Stimulated activated CD4-positive, alpha-beta T cell treated with anti-CD3 and anti-CD28 coated beads, TNF-alpha, amount 100 ng/mL, for 48 hours (primary cell): ENCODE results near the gene OSBP.

Source experiments
- DNase-seq, 3 donors: peaks; one replicate each; pipeline ENCODE4 v3.0.0-alpha.2; 2020; ENCODE audit warnings: low read depth in 3 of 3

Gene OSBP

DNA sequence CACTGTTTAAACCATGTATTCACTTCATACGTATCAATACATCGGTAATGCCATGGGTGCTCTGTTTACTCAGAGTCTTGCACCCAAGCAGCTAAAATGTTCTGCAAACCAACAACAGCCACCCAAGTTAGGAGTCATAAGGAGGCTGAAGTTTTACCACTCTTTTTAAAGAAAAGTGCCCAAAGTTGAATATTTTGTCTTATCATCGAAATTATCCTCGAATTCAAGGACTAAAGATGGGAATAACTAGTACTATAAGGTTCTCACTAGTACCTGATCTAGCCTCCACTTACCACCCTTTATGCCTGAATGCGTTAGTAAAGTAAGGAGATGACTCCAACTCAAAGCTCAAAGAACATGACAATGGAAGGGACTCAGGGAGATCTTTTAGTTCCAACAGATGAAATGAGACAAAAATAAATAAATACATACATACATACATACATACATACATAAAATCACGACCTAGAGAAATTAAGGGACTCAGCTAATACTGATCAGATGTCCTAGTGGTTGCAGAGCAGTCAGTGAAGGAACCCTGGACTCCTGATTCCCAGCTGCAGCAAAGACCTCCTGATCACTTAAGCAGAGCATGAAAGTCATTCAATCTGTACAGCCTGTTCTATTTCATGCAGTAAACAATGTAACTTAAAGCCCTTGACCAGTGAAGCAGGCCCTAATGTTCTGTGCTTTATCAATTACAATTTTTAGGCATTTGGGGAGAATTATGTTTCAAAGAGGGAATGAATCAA is 7.7 kb downstream of the OSBP start:
- no peak for DNase-seq

DNA sequence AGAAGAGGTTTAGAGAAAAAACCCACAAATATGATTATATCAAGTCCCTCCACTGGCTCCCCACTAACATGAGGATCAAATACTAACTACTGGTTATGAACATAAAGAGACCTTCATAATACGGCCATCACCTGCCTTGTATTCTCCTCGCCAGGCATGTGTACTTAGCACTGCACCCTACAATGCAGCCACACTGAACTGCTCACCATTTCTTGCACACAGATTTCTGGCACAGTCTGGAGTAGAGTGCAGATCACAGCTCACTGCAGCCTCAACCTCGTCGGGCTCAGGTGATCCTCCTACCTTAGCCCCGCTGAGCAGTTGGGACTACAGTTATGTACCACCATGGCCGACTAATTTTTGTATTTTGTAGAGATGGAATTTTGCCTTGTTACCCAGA is 13.1 kb downstream of the OSBP start:
- no peak for DNase-seq

DNA sequence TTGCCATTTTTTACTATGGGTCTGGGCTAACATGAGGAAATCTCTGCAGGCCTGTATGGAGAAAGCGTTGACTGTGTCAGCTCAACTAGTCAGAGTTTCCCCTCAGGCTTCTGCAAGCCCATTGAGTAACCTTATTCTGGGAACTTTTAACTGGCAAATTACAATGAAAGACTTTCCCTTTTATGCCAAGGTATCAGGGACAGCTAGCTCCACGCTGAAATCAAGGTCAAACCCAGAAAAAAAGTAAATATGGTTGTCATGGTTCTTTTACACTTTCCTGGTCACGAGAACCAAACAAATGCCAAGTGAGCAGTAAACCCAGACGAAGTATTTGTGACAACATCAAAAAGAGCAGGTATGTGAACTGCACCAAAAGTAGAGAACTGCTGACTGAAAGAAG is 13.8 kb downstream of the OSBP start:
- DNase-seq: no peak

DNA sequence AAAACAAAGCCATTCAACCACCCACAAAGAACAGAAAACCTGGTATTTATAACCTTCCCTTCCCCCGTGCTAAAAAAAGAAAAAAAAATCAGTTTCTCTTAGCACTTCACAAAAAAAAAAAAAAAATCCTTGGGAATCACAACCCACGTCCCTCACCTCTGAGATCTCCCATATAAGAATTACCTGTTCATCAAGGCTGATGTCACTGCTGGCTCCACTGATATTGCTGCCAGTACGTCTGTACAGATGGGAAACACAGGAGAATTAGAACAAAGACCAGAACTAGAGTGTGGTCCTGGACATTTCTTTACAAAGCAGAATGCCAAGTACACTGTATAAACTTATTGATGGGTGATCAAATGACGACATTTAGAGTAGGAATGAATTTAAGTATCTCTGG is 14.9 kb downstream of the OSBP start:
- no peak for DNase-seq

DNA sequence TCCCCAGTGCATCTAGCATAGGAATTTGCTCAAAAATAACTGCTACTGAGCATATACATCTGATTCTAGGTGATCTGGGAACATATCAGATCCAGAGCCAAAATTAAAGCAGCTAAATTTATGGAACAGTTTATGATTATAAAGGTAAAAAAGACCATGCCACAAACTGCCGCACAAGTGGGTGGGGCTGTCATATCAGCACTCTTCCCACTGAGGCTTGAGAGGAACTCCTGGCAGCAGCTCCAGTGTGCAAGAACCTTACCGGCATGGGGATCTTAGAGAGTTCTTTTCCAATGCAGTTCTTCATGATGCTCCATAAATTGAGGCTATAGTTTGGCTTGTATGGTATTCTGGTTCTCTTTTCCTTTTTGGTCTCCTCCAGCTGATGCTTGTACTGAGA is 15.3 kb downstream of the OSBP start:
- DNase-seq: no peak

DNA sequence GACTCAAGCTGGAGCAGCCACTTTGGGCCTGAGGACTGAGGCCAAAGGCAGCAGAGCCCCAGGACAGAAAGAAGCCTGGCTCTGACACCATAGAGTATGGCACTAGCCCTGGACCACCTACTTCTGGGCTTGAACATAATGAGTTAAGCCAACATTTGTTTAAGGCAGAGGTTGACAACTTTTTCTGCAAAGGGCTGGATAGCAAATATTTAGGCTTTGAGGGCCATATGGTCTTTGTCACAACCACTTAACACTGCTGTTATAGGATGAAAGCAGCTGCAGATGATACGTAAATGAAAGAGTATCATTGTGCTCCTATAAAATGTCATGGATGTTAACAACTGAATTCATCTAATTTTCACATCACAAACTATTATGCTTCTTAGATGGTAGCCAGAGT is 16.6 kb downstream of the OSBP start:
- no peak for DNase-seq

DNA sequence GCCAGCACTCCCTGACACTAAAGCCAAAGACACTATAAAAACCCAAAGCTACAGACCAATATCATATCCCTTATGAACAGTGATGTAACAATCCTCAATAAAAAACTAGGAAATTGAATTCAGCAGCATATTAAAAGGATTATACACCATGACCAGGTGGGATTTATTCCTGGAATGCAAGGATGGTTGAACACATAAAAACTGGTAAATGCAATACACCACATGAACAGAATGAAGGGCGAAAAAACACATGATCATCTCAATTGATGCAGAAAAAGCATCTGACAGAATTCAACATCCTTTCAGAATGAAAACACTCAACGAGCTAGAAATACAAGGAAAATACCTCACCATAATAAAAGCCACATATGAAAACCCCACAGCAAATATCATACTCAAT is 31.3 kb downstream of the OSBP start:
- DNase-seq: no peak

DNA sequence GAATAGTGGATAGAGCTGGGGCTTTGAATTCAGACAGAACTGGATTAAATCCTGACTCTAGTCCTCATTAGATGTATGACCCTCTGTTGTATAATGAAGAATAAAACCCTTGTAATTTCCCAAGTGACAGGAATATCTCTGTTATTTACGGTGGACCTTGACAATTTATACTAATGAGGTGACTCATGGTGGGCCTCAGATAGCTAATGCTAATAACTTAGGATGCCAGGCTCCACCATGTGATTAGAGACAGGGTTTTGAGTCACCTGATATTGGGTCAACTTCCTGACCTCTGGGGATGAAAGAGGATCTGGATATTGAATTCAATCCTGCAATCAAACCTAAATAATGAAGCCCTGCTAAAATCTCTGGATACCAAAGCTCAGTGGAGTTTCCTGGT is 33.6 kb downstream of the OSBP start:
- DNase-seq: no peak

DNA sequence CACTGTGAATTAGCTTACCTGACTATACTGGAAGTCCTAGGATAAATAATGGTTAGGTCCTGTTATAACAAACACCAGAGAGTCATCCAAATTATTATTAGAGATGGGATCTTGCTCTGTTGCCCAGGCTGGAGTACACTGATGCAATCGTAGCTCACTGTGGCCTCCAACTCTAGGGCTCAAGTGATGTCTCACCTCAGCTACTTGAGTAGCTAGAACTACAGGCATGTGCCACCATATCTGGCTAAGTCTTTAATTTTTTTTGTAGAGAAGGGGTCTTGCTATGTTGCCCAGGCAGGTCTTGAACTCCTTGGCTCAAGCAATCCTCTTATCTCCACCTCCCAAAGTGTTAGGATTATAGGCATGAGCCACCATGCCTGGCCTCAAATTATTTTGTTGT is 37.2 kb downstream of the OSBP start:
- DNase-seq: no peak

DNA sequence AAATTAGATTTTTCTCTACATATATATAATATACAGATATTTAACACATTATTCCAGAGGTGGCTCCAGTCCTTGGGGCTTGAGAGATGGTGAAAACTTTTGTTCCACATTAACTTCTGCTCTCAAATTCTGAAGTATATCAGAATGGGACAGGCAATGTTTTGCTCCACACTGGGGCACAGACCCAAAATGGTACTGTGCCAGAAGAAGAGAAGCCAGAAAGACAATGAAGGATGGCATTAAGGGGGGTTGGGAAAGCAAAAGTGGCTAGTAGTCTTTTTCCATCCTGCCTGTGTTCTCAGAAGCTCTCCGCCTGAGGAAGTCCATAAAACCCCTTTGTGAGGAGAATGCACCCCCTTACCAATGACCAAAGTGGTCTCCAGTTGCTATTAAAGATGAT is 40.1 kb downstream of the OSBP start:
- DNase-seq: no peak

DNA sequence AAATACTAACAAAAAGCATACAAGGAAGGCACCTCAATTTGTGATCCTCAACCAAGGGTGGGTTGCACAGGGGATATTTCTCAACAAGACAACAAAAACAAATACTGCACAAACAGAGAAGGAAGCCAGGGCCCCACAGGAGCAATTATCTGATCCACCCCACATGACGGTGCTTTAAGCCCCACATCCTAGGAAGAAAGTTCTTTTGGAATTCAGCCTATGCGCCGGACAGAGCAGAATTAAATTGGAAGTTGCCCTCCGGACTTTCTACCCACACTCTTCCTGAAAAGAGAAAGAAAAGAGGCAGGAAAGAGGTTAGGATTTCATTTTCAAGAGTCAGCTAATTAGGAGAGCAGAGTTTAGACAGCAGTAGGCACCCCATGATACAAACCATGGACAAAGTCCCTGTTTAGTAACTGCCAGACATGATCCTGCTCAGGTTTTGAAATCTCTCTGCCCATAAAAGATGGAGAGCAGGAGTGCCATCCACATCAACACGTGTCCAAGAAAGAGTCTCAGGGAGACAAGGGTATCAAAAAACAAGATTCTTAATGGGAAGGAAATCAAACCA is 40.6 kb downstream of the OSBP start:
- no peak for DNase-seq

DNA sequence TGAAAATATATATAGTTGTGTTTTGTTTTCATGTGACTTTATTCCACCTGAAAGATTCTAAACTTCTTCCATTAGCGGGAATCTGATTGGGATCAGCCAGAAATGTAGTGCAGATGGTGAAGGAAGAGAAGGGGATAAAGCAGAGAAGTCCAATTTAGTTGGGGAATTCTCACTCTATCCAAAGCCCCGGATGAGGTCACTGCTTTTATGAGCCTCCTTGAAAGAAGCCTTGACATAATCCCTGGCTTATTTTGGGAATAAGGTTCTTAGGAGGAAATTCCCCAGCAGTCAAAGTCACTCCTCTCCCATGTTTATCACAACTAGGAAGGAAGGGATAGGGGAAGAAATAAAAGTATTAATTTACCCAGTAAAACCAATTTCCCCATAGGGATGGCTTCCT is 41.1 kb downstream of the OSBP start:
- DNase-seq: no peak

DNA sequence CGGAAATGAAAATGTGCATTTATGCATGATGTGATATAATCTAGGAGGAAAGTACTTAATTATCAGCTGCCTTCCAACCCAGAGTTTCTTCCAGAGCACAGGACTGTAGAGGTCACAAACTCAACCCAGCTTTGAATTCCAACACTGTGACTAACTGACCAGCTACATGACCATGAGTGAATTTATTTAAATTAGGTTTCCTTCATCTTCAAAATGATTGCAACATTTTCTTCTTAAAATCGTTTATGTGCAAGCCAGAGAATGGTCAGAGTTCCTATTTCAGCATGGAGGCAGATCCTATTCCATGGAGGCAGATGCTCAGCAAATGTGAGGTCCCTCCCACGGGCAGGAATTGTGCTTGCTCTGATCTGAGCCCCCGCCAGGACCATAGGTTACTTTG is 42.4 kb downstream of the OSBP start:
- DNase-seq: no peak

DNA sequence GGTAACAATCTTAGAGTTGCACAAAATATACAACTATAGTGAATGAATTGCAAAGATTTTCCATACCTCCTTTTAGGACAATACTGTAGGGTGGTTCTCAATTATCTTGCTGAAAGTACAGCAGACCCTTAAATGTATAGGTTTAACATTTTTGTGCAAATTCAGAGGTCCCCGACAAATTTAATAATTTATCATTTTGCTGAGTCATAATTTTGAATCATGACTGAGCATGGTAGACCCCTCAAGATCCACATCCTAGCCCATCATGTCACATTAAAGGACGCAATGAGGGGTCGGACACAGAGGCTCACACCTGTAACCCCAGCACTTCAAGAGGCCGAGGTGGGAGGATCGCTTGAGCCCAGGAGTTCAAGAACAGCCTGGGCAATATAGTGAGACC is 43.5 kb downstream of the OSBP start:
- DNase-seq: no peak

DNA sequence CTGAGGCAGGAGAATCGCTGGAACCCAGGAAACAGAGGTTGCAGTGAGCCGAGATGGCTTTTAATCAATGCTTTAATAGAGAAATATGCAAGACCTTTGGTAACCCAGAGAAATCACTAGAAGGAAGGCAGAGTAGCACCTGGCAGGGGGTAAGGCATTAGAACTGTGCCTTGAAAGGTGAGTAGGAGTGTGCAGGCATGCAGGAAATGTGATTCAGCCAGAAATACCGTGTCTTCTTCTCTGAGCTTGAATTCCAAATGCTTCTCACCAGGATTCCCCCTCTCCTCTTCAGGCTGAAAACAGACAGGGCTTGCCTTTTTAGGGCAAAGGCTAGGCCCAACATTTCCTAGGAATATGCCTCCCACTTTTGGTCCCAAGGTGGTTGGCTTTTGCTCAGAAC is 53.3 kb downstream of the OSBP start:
- DNase-seq: no peak

DNA sequence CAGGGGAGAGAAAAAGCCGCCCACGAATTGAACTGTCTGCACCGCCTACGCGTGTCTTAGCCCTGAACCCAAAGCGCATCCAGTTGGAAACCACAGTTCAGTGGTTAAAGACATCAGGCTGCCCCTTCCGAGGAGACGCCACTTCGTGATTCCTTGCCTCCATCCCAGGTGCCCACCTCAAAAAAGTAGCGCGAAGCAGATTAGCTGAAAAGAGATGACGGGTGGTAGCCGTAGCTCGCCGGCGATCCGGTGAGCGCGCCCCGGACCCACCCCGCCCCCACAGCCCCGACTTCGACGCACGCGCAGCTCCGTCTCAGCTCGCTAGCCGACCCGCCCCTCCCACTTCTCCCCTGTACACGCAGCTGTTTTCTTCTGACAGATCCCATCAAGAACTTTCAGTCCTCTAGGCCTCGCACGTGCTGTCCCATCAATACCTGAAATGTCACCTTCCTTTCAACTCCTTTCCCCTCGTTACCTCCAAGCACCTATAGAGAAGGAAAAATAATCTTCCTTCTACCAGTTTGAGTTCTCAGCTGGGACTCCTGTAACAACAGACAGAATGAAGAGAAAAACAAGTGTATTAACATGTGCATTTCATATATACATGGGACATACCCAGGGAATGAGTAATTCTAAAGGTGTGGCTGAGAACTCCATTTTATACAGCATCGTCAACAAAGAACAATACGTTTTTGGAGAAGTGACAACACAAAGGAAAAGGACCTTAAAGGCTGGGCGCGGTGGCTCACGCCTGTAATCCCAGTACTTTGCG is 54.7 kb downstream of the OSBP start:
- peak; percentile 58 to 84 (median 70) for DNase-seq

DNA sequence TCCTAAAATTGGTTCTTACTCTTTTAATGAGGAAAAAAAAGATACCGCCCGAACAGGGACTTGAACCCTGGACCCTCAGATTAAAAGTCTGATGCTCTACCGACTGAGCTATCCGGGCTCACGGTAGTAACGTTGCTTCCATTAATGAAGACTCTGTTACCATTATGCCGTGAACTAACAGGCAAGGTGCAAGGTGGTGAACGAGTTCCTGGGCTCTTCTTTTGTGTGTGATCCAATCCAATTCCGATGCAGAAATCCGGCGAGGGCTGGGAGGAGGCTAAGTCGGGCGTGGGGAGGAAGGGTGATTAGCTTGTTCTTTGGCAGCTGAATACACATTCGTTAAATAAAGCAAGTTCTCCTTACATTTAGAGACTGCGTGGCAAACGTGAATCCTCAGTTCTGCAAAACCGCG is 55.3 kb downstream of the OSBP start:
- peak; percentile 55 to 77 (median 70) for DNase-seq

DNA sequence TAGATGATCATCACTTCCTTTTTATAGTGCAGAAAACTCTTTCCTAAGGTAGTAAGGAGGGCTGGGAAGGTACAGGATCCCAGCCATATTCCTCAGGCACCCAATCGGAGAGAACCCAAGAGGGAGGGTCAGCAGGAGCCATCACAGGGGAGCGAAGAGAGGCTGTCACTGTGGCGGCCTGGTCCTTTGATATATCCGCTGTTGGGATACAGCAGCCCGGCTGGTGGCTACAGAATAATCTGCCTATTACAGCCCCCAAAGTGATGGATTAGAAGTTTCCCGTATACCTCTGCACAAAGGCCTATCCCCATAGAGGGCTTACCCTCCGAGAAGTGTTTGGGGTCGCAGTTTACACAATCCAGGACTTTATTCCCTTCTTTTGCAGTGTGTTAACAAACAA is 55.7 kb downstream of the OSBP start:
- DNase-seq: no peak

DNA sequence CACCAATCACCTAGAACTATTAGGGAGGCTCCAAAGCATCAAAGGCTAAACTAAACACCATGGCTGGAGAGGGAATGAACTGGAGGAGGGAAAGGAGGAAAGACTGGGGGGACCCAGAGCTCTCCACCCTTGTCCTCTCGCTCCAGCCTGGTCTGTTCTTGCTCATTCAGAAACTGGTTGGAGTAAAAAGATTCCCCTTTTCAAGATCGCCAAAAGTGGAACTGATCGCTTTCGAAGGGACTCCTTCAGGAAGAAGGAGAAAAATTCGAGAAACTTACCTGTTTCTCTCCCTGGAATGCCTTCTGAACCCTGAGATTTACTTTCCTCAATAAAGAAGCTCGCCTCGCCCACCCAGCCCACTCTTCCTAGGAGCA is 57.3 kb downstream of the OSBP start:
- DNase-seq: no peak

DNA sequence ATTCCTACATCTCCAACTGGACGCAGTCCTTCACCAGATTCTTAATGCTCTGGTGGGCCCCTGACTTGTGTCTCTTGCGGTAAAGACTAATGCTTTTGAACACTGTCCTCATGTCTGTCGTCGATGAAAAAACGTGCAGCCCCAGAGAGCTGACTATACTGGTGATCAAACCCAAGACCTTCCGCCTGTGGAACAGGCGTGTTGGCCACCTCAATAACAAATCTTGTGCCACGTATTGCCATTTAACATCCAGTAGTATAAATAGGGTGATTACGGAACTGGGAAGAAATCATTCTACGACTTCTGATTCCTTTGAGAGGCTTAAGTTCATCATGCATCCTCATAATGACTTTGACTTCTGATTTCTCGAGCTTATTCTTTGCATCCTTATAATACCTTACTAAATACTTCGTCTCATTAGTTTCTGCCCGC is 58.6 kb downstream of the OSBP start:
- DNase-seq: no peak

DNA sequence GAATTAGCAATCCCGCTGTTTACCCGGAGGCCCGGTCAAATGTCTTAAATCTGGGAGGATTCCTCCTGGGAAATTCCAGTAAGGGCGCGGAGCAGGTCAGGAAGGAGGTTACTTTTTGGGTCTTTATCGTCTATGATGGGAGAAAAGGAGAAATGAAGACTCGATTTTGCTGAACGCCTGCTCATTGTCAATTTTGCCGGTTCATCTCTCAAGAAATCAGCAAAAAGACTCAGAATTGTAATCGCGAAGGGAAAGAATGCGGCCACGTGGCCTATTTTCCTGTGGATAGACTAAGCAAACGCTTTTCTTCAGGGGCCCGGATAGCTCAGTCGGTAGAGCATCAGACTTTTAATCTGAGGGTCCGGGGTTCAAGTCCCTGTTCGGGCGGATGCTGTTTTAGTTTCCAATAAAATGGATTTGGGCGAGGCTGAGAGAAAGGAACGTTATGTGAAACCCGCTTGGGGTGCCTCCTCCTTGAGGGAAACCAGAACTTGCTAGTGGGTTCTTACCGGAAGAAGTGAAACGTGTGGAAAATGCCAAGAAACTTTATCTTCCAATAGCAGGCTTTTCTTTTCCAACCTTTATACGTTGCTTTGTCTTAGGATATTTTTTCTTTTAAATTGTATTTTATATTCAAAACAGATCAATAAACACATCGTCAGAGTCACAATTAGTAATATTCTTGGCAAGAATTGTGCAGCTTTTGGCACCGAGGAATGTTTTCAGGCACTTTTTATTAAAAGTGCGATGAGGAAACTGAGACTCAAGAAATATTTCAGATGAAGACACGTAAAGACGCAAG is 59.3 kb downstream of the OSBP start:
- DNase-seq: peak; percentile 58 to 72 (median 61)

DNA sequence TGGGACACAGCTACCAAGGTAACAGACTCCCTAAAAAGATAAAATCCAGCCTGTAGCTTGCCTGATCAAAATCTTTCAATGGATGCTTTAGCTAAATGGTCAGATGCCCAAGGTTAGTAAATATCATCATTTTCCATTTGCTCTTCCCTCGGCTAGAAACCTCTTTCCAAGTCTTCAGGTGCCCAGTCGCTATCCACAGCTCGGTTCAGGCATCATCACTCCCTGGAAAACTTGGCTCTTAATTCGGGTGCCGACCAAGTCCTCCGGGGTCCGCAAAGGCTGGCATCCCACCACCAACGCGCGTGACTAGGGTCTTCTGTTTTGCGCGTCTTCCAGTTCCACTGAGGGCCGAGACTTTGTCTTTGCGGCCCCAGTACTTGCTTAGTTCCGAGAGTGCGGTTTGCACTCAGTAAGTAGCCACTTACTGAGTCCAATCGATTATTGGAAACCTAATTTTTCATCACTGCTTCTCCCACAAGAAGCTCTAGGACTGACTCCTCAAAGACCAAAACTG is 59.9 kb downstream of the OSBP start:
- DNase-seq: no peak
